Cardiac muscle cell (in vitro differentiated cells and primary cell): ENCODE results near the gene SPRED1. TPM values are rescaled to one million over a fixed set of nuclear protein-coding genes. Genes with fewer than 3 reads are reported as not detected.
"Not testable (repeated sequence)": the region's sequence is repeated elsewhere in the genome, so short reads cannot be mapped to it uniquely, and the experiment has no call there.

Source experiments
- DNase-seq, 2 donors: peaks; one replicate each; pipeline versions ENCODE4 v3.0.0 to v3.0.0-alpha.2; 2010 to 2017; ENCODE audit warnings: low read depth in 1 of 2, low spot score in 1 of 2
- H3K27ac ChIP-seq: fragments of 200-600 bp; sonication (generic); 2 replicates; pipeline ENCODE4 v1.5.1; 2016
- H3K27me3 ChIP-seq: fragments of 200-600 bp; sonication (generic); 2 replicates; pipeline ENCODE4 v1.6.0; 2016; ENCODE audit warnings: control low read depth
- H3K36me3 ChIP-seq: fragments of 200-600 bp; sonication (generic); 2 replicates; pipeline ENCODE4 v1.5.1; 2016; ENCODE audit warnings: control low read depth
- H3K4me1 ChIP-seq: fragments of 200-600 bp; sonication (generic); 2 replicates; pipeline ENCODE4 v1.8.1; 2017; ENCODE audit warnings: low read depth, mild to moderate bottlenecking, mixed run types
- H3K4me3 ChIP-seq: fragments of 200-600 bp; sonication (generic); 2 replicates; pipeline ENCODE4 v1.5.1; 2016; ENCODE audit warnings: mild to moderate bottlenecking
- H3K9me3 ChIP-seq: fragments of 200-600 bp; sonication (generic); 2 replicates; pipeline ENCODE4 v1.5.1; 2017; ENCODE audit warnings: low read depth, mild to moderate bottlenecking, control low read depth
- CTCF ChIP-seq: IDR thresholded peaks from 2 replicates; pipeline ENCODE4 v1.5.1; 2012; ENCODE audit warnings: low read depth, mild to moderate bottlenecking, low read length
- polyA plus RNA-seq: library from polyadenylated mRNA; unstranded; fragments of >200 nt; fragmentation: Nextera tagmentation; extraction: Ambion mirVana; gene quantifications from 2 replicates; pipeline ENCODE4 v1.2.1, GENCODE V29; 2016
- total RNA-seq: library from RNA; depleted of rRNA; stranded (reverse); fragments of >200 nt; gene quantifications from 2 replicates; pipeline ENCODE4 v1.2.3, GENCODE V29; 2016

Gene SPRED1
- total and polyA plus RNA-seq, 2 experiments from 2014 or later: 8.2 to 17.3 TPM

GRCh38 chr15:38231436-38231835 lies 21.2 kb upstream of the SPRED1 start:
- Histone ChIP-seq H3K4me1 (peaks cover 32% of the 10 kb centered on the region), H3K27me3 (no peaks in the 10 kb centered on the region), H3K27ac (peak overlapping the region; percentile 9), H3K4me3 (no peak overlapping the region), H3K9me3 (no peaks in the 10 kb centered on the region), H3K36me3 (no peaks in the 10 kb centered on the region)
- TF ChIP-seq CTCF: no peak
- DNase-seq: peak in 1 of 2 donors; percentile 50

- not testable (repeated sequence) for H3K4me3 ChIP-seq, H3K9me3 ChIP-seq, H3K27ac ChIP-seq, H3K4me1 ChIP-seq, DNase-seq, H3K27me3 ChIP-seq, H3K36me3 ChIP-seq
Measured at GRCh38 chr15:38237021-38237420, 15.6 kb upstream of the SPRED1 start.

GRCh38 chr15:38238311-38238710 lies 14.3 kb upstream of the SPRED1 start:
- DNase-seq: no peak
- H3K9me3 ChIP-seq: no peaks in the 10 kb centered on the region
- H3K27ac ChIP-seq: no peak overlapping the region
- H3K36me3 ChIP-seq: no peaks in the 10 kb centered on the region
- no peak for TF ChIP-seq CTCF
- no peak overlapping the region for H3K4me3 ChIP-seq
- no peaks in the 10 kb centered on the region for H3K4me1 ChIP-seq
- H3K27me3 ChIP-seq: no peaks in the 10 kb centered on the region

- no peaks in the 10 kb centered on the region for H3K4me1 ChIP-seq
- H3K4me3 ChIP-seq: no peak overlapping the region
- no peak for DNase-seq
- TF ChIP-seq CTCF: no peak
- no peaks in the 10 kb centered on the region for H3K36me3 ChIP-seq
- no peak overlapping the region for H3K27ac ChIP-seq
- H3K27me3 ChIP-seq: no peaks in the 10 kb centered on the region
- no peaks in the 10 kb centered on the region for H3K9me3 ChIP-seq
Measured at GRCh38 chr15:38242055-38242454, 10.6 kb upstream of the SPRED1 start.

GRCh38 chr15:38243278-38244055 lies 9.2 kb upstream of the SPRED1 start:
- no peak overlapping the region for H3K27ac ChIP-seq
- no peaks in the 10 kb centered on the region for H3K36me3 ChIP-seq
- TF ChIP-seq CTCF: no peak
- DNase-seq: no peak
- no peaks in the 10 kb centered on the region for H3K9me3 ChIP-seq
- H3K27me3 ChIP-seq: no peaks in the 10 kb centered on the region
- no peak overlapping the region for H3K4me3 ChIP-seq
- no peaks in the 10 kb centered on the region for H3K4me1 ChIP-seq

- H3K4me3 ChIP-seq: no peak overlapping the region
- peaks cover 5% of the 10 kb centered on the region for H3K4me1 ChIP-seq
- no peaks in the 10 kb centered on the region for H3K9me3 ChIP-seq
- DNase-seq: peak in 1 of 2 donors; percentile 41
- H3K36me3 ChIP-seq: no peaks in the 10 kb centered on the region
- no peak for TF ChIP-seq CTCF
- no peak overlapping the region for H3K27ac ChIP-seq
- no peaks in the 10 kb centered on the region for H3K27me3 ChIP-seq
Measured at GRCh38 chr15:38247336-38247735, 5.3 kb upstream of the SPRED1 start.
